Measurements from ENCODE around the gene SEC16A. TPM values are rescaled to one million over a fixed set of nuclear protein-coding genes. Genes with fewer than 3 reads are reported as not detected.

SEC16A gene
- total RNA-seq, 1 donor from 2014 or later = 66.1 TPM

DNA sequence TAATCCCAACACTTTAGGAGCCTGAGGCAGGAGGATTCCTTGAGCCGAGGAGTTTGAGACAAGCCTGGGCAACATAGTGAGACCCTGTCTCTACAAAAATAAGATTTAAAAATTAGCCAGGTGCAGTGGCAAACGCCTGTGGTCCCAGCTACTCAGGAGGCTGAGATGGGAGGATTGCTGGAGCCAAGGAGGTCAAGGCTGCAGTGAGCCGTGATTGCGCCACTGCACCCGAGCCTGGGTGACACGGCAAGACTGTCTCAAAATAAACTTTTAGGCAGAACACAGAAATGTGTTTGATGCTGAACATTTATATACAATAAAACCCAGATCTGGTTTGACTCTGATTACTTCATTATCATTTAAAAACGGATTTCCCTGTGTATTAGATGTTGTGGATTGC is 77.4 kb downstream of the SEC16A start:
- no peaks in the 10 kb centered on the region for H3K9me3 ChIP-seq
- peaks cover 8 to 10% of the 10 kb centered on the region in 2 donors for H3K4me1 ChIP-seq
- no peak for TF ChIP-seq CTCF (IDR thresholded peaks at IDR 0.05)
- DNase-seq (ENCODE audit: low spot score in 2 of 2) = no peak
- no peak overlapping the region for H3K27ac ChIP-seq
- peaks cover 27 to 41% of the 10 kb centered on the region in 2 donors for H3K36me3 ChIP-seq
- H3K27me3 ChIP-seq = no peaks in the 10 kb centered on the region
- intact Hi-C loops (cut with DNase I) = no loop called here
- H3K4me3 ChIP-seq = no peak overlapping the region

DNA sequence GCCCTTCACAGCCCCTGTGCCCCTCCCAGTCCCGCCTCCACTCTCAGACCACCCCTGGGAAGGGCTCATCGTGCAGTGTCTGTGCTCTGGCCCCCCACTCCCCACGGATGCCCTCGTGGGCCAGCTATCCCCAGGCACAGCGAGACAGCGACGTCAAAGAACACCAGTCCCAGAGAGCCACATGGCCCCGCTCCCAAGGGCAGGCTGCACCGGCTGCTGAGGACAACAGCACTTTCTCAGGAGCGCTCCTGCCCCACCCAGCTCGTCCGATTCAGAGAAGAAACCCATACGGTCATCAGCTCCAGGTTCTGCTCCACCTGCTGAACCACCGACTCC is 78.1 kb downstream of the SEC16A start:
- no peak for TF ChIP-seq CTCF (IDR thresholded peaks at IDR 0.05)
- Histone ChIP-seq H3K27me3 (no peaks in the 10 kb centered on the region), H3K4me3 (no peak overlapping the region), H3K4me1 (peaks cover 8 to 9% of the 10 kb centered on the region in 2 donors), H3K27ac (no peak overlapping the region), H3K9me3 (no peaks in the 10 kb centered on the region), H3K36me3 (peaks cover 27 to 41% of the 10 kb centered on the region in 2 donors)
- intact Hi-C loops (cut with DNase I) = loop anchor here (5.0 kb wide), 1 partner anchor 77 kb away; the partner anchor contains the start of gene GPSM1
- no peak for DNase-seq (ENCODE audit: low spot score in 2 of 2)

GRCh38 chr9:136403915-136404800 is 78.7 kb downstream of the SEC16A start:
- H3K9me3 ChIP-seq = no peaks in the 10 kb centered on the region
- H3K27ac ChIP-seq = no peak overlapping the region
- TF ChIP-seq CTCF (IDR thresholded peaks at IDR 0.05) = no peak
- H3K36me3 ChIP-seq = peaks cover 27 to 41% of the 10 kb centered on the region in 2 donors
- H3K4me1 ChIP-seq = peaks cover 6 to 8% of the 10 kb centered on the region in 2 donors
- no peaks in the 10 kb centered on the region for H3K27me3 ChIP-seq
- DNase-seq (ENCODE audit: low spot score in 2 of 2) = no peak
- no peak overlapping the region for H3K4me3 ChIP-seq
- intact Hi-C loops (cut with DNase I) = loop anchor here (5.0 kb wide), 1 partner anchor 77 kb away; the partner anchor contains the start of gene GPSM1

DNA sequence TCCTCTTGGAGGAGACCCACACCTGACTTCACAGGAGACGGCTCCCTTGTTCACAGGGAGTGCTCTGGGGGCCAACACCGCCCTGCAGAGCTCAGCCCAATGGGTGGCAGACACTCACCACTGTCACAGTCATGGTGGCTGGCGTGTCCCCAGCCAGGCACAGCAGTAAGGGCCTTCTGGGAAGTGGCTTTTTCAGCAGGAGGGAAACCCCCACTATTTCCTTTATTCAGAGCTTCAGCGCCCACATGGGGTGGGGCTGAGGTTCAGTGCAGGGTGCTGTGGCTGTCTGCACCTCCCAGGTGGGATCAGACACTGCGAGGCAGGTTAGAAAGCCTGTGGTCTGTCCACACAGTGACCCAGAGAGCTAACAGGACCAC is 79.3 kb downstream of the SEC16A start:
- no peak for TF ChIP-seq CTCF (IDR thresholded peaks at IDR 0.05)
- intact Hi-C loops (cut with DNase I) = loop anchor here (5.0 kb wide), 1 partner anchor 76 kb away; the partner anchor contains the start of gene GPSM1
- Histone ChIP-seq H3K4me3 (no peak overlapping the region), H3K9me3 (no peaks in the 10 kb centered on the region), H3K27me3 (no peaks in the 10 kb centered on the region), H3K27ac (no peak overlapping the region), H3K4me1 (peaks cover 10 to 12% of the 10 kb centered on the region in 2 donors), H3K36me3 (peaks cover 27 to 41% of the 10 kb centered on the region in 2 donors)
- DNase-seq (ENCODE audit: low spot score in 2 of 2) = no peak

DNA sequence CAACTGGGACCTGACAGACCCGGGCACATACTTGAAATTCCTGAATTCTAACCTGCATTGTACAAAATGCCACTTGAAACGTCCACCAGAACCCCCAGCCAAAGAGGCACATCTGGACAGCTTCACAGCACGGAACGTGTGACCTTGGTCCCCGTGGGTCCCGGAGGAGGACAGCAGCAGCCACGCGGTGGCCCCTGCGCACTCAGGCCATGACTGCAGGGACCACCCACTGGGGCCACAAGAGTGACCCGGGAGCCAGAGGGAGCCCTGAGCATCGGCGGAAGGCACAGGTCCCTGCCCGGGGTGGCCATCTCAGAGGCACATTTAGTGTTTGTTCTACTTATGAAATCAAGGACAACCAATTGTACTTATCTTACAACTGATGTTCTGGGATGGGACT is 80.8 kb downstream of the SEC16A start:
- no peak overlapping the region for H3K4me3 ChIP-seq
- peaks cover 29 to 46% of the 10 kb centered on the region in 2 donors for H3K36me3 ChIP-seq
- no peaks in the 10 kb centered on the region for H3K9me3 ChIP-seq
- intact Hi-C loops (cut with DNase I) = loop anchor here (5.0 kb wide), 1 partner anchor 75 kb away; the partner anchor contains the start of gene GPSM1
- H3K4me1 ChIP-seq = peaks cover 10 to 13% of the 10 kb centered on the region in 2 donors
- DNase-seq (ENCODE audit: low spot score in 2 of 2) = no peak
- no peaks in the 10 kb centered on the region for H3K27me3 ChIP-seq
- TF ChIP-seq CTCF (IDR thresholded peaks at IDR 0.05) = no peak
- no peak overlapping the region for H3K27ac ChIP-seq
